ENCODE measurements around the gene BMP2K. TPM values are rescaled to one million over a fixed set of nuclear protein-coding genes. Genes with fewer than 3 reads are reported as not detected.

The BMP2K gene
- total RNA-seq: 10 to 100 TPM; 12.4 to 12.8 TPM

DNA sequence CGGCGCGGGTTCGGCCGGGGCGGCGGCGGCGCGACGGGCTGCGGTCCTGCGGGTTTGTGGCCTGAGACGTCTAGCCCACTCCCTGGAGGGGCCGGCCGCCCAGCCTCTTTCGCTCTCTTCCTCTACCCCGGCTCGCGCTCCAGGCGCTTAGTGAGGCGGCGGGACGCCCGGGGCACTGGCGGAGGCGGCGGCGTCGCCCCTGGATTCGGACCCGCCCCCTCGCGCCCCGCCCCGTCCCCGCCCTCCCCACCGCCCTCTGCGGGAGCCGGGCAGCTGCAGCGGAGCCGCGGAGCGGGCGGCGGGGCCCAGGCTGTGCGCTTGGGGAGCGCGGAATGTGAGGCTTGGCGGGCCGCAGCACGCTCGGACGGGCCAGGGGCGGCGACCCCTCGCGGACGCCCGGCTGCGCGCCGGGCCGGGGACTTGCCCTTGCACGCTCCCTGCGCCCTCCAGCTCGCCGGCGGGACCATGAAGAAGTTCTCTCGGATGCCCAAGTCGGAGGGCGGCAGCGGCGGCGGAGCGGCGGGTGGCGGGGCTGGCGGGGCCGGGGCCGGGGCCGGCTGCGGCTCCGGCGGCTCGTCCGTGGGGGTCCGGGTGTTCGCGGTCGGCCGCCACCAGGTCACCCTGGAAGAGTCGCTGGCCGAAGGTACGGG is at the start of gene BMP2K:
Gene BMP2K (plus strand): TSS at position 272 of the 650 bp plus-strand sequence. CDS start 194 bp downstream, at position 466.
- Mint-ChIP-seq H3K4me3 (peak within 1 kb of the TSS; percentile 91 to 94), H3K36me3 (ENCODE audit: insufficient read depth in 2 of 2) (peaks cover 0 to 4% of the 10 kb centered on the region in 2 donors), H3K9me3 (no peaks in the 10 kb centered on the region), H3K4me1 (ENCODE audit: low read depth) (peaks cover 30% of the 10 kb centered on the region), H3K27me3 (ENCODE audit: low read depth) (no peaks in the 10 kb centered on the region), H3K27ac (peak within 1 kb of the TSS; percentile 97)
- DNase-seq (peak; percentile 79 to 81), ATAC-seq (replicated peaks in 1 of 2) (peak; percentile 82 to 85)

DNA sequence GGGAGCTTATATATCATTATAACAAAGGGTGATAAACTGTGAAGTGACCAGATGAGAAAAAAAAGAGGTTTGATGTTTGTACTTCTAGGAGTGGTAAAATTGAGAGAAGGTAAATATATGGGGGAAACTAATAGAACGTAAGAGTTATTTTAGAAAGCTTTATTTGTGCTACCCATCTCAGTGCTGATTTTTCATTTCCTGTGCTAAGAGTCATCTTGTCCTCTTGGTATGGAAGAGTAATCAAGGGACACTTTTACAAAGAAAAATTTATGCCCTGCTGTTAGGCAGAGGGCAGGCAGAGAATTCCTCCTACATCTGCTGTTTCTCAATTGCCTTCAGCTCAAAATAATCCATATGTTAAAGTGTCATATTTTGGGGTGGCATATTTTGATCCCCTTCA is 49.6 kb upstream of the BMP2K start:
- H3K27me3 Mint-ChIP-seq (ENCODE audit: low read depth): no peaks in the 10 kb centered on the region
- H3K9me3 Mint-ChIP-seq: no peaks in the 10 kb centered on the region
- peaks cover 1% of the 10 kb centered on the region for H3K4me1 Mint-ChIP-seq (ENCODE audit: low read depth)
- H3K27ac Mint-ChIP-seq: no peak overlapping the region
- no peak for ATAC-seq (replicated peaks in 1 of 2)
- DNase-seq: no peak
- H3K4me3 Mint-ChIP-seq: no peak overlapping the region
- no peaks in the 10 kb centered on the region for H3K36me3 Mint-ChIP-seq (ENCODE audit: insufficient read depth in 2 of 2)

DNA sequence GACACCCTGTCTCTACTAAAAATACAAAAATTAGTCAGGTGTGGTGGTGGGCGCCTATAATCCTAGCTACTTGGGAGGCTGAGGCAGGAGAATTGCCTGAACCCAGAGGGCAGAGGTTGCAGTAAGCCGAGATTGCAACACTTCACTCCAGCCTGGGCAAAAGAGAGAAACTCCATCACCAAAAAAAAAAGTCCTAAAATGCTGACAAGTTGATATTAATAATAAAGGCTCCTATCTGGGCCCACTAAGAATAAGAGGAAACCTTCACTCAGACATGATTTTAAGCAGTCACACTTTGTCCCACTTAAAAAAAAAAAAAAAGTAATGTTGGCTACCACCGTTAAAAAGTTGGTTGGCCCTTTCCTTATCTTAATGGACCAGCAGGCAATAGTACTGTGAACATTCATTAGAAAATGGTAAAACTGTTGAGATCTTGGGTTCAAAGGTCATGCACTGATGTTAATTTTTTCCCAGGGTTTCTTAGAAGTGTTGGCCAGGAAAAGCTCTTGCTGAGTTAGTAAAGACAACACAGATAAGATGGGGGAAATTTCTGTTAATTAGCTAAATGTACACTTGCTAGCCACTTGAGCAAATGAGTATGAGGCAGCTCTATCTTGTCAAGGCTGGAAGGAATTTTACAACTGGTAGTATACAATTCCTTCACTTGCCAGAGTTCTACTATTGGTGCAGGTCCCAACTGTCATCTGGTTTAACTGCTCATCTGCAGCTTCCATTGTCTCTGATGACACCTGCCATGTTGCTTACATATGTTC is 43.6 kb upstream of the BMP2K start:
- Mint-ChIP-seq H3K27ac (no peak overlapping the region), H3K27me3 (ENCODE audit: low read depth) (no peaks in the 10 kb centered on the region), H3K36me3 (ENCODE audit: insufficient read depth in 2 of 2) (no peaks in the 10 kb centered on the region), H3K4me3 (no peak overlapping the region), H3K4me1 (ENCODE audit: low read depth) (no peaks in the 10 kb centered on the region), H3K9me3 (no peaks in the 10 kb centered on the region)
- DNase-seq (no peak), ATAC-seq (replicated peaks in 1 of 2) (no peak)

DNA sequence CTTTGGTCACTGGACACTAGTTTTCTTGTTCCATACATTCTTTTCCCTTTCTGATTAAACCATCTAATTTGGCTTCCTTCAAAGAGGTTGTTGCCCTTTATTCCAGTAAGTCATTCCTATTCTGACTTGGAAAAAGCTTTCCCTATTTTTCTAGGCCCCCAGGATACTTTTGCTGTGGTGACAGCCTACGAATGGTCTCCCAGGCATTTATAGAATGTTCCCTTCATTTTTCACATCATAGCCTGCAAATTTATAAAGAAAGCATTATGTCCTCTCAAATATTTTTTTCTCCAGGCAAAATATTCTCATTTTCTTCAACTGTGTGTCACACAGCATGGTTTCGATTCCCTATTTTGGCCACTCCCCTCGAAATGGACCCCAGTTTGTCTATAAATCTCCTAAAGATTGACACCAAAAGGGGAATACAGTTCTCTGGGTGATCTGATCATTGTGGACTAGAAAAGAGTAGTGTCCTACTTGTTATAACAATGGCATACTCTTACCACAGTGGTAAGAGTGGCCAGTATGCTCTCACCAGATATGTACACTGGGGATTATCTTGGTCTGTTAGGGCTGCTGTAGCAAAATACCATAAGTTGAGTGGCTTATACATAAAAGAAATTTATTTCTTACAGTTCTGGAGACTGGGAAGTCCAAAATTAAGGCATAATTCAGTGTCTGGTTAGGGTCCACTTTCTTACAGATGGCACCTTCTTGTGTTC is 41.5 kb upstream of the BMP2K start:
- ATAC-seq (replicated peaks in 1 of 2): no peak

DNA sequence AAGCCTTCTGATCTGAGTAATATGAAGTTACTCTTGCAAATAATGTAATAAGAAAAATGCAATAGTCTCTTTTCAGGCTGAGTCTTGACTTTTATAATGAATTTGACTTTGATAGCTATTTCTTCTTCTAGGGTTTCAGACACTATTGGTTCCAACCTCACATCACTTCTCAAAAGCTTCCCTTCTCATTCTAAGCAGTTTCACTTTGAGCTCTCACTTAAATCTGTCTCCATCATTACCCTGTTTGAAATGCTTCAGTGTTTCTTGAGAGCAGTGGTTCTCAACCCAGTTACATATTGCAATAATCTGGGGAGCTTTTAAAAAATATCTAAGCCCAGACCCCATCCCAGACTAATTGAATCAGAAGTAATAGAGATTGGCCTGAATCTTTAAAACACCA is 40.5 kb upstream of the BMP2K start:
- no peaks in the 10 kb centered on the region for H3K27me3 Mint-ChIP-seq (ENCODE audit: low read depth)
- ATAC-seq (replicated peaks in 1 of 2): peak in 1 of 2 donors; percentile 19
- DNase-seq: no peak
- no peaks in the 10 kb centered on the region for H3K9me3 Mint-ChIP-seq
- H3K4me3 Mint-ChIP-seq: no peak overlapping the region
- no peaks in the 10 kb centered on the region for H3K36me3 Mint-ChIP-seq (ENCODE audit: insufficient read depth in 2 of 2)
- no peak overlapping the region for H3K27ac Mint-ChIP-seq
- H3K4me1 Mint-ChIP-seq (ENCODE audit: low read depth): no peaks in the 10 kb centered on the region

More for the DNA sequence above, 41.5 kb upstream of the BMP2K start:
- Mint-ChIP-seq H3K27ac (no peak overlapping the region), H3K4me3 (no peak overlapping the region), H3K36me3 (ENCODE audit: insufficient read depth in 2 of 2) (no peaks in the 10 kb centered on the region), H3K9me3 (no peaks in the 10 kb centered on the region), H3K4me1 (ENCODE audit: low read depth) (no peaks in the 10 kb centered on the region), H3K27me3 (ENCODE audit: low read depth) (no peaks in the 10 kb centered on the region)
- no peak for DNase-seq

DNA sequence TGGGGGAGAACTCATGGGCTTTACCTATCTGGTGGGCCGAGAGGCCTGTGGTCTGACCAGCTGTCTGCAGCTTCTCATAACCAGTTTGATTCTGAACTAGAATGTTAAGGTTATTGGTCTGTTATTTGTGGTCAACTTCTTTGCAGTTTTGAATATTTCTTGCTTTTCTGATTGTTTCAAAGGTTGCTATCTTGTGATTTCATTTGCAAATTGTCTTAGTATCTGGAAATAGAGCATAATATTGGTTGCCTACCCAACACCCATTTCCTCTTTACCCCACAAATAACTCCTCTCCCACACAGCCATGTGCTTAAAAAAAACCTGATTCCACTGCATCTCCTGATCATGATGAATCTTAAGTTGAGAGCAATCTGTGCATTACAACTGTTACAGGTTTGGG is 39.1 kb upstream of the BMP2K start:
- ATAC-seq (replicated peaks in 1 of 2): no peak
- Mint-ChIP-seq H3K27ac (no peak overlapping the region), H3K36me3 (ENCODE audit: insufficient read depth in 2 of 2) (no peaks in the 10 kb centered on the region), H3K4me3 (no peak overlapping the region), H3K9me3 (no peaks in the 10 kb centered on the region), H3K27me3 (ENCODE audit: low read depth) (no peaks in the 10 kb centered on the region), H3K4me1 (ENCODE audit: low read depth) (no peaks in the 10 kb centered on the region)
- DNase-seq: no peak

DNA sequence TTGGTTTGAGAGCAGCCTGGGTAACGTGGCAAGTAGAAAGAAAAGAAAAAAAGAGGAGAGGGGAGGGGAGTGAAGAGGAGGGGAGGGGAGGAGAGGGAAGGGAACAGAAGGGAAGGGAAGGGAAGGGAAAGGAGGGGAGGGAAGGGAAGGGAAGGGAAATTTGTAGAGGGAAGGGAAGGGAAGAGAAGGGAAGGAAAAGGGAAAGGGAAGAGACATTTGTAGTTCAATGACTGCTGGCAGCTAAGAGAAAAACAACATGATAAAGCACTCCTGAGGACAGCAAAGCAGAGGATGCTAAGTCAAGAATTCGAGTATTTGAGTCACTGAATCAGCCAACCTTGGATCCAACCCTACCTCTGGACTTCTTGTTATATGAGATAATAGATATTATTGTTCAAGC is 38.2 kb upstream of the BMP2K start:
- no peak for DNase-seq
- Mint-ChIP-seq H3K27me3 (ENCODE audit: low read depth) (no peaks in the 10 kb centered on the region), H3K4me3 (no peak overlapping the region), H3K27ac (no peak overlapping the region), H3K36me3 (ENCODE audit: insufficient read depth in 2 of 2) (no peaks in the 10 kb centered on the region), H3K9me3 (no peaks in the 10 kb centered on the region), H3K4me1 (ENCODE audit: low read depth) (no peaks in the 10 kb centered on the region)
- no peak for ATAC-seq (replicated peaks in 1 of 2)

DNA sequence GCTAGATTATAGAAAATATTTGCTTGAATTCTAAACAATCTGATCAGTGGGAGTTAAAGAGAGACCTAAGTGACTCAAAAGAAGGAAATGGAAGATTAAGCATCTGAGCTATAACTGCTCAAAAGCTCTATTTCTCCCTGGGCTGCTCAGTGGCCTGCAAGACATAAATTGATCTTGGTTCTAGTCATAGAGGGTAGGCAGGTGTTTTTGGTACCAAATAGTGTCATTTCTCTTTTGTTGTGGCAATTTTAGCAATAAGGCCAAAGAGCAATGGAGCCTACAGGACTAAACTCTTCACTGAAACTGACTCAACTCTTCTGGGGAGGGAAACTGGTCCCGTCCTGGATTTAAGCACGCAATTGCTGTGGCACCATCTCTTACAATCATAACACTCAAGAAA is 33.9 kb upstream of the BMP2K start:
- Mint-ChIP-seq H3K27me3 (ENCODE audit: low read depth) (no peaks in the 10 kb centered on the region), H3K36me3 (ENCODE audit: insufficient read depth in 2 of 2) (no peaks in the 10 kb centered on the region), H3K9me3 (no peaks in the 10 kb centered on the region), H3K27ac (no peak overlapping the region), H3K4me1 (ENCODE audit: low read depth) (no peaks in the 10 kb centered on the region), H3K4me3 (no peak overlapping the region)
- ATAC-seq (replicated peaks in 1 of 2) (peak in 1 of 2 donors; percentile 42), DNase-seq (no peak)

DNA sequence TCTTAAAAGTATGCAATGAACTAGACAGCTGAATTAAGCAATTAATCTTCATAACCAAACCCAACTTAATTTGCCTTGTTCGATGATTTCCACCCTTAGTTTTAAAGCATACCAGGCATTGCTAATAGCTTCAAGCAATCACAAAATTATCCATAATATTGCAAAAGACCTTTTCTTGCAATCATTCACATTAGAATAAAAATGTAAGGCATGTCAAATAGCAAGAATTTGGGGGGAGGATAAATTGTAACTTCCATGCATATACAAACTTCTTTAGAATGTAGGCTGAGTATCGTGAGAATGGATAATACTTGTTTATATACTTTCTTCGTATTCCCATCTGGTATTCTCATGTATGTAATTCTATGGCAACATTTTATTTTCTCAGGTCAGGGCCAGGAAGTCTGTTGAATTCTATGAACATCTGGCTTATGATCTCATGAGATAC is 28.7 kb upstream of the BMP2K start:
- no peaks in the 10 kb centered on the region for H3K27me3 Mint-ChIP-seq (ENCODE audit: low read depth)
- no peak overlapping the region for H3K4me3 Mint-ChIP-seq

DNA sequence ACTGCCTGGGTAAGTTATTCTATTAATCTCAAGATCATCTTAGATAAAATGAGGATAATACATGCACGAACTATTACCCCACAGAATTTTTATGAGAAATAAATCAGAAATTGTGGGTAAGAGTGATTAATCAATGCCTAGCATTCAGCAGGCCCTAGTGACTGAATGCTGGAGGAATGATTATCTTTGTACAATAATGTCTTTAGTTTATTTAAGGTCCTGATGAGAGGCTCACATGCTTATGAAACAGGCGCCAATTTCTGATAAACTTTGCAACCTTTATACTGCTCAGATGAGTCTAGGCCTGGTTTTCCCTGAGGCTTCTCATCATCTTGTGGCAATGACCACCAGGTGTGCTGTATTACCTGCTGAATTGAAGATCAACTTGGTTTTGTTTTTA is 27.8 kb upstream of the BMP2K start:
- Mint-ChIP-seq H3K27ac (no peak overlapping the region), H3K4me1 (ENCODE audit: low read depth) (peaks cover 5% of the 10 kb centered on the region), H3K4me3 (no peak overlapping the region), H3K27me3 (ENCODE audit: low read depth) (no peaks in the 10 kb centered on the region), H3K36me3 (ENCODE audit: insufficient read depth in 2 of 2) (no peaks in the 10 kb centered on the region), H3K9me3 (no peaks in the 10 kb centered on the region)
- DNase-seq (no peak), ATAC-seq (replicated peaks in 1 of 2) (no peak)

More for the DNA sequence above, 28.7 kb upstream of the BMP2K start:
- no peak for DNase-seq
- H3K27ac Mint-ChIP-seq: no peak overlapping the region
- H3K4me1 Mint-ChIP-seq (ENCODE audit: low read depth): peaks cover 5% of the 10 kb centered on the region
- H3K9me3 Mint-ChIP-seq: no peaks in the 10 kb centered on the region
- no peak for ATAC-seq (replicated peaks in 1 of 2)
- no peaks in the 10 kb centered on the region for H3K36me3 Mint-ChIP-seq (ENCODE audit: insufficient read depth in 2 of 2)

DNA sequence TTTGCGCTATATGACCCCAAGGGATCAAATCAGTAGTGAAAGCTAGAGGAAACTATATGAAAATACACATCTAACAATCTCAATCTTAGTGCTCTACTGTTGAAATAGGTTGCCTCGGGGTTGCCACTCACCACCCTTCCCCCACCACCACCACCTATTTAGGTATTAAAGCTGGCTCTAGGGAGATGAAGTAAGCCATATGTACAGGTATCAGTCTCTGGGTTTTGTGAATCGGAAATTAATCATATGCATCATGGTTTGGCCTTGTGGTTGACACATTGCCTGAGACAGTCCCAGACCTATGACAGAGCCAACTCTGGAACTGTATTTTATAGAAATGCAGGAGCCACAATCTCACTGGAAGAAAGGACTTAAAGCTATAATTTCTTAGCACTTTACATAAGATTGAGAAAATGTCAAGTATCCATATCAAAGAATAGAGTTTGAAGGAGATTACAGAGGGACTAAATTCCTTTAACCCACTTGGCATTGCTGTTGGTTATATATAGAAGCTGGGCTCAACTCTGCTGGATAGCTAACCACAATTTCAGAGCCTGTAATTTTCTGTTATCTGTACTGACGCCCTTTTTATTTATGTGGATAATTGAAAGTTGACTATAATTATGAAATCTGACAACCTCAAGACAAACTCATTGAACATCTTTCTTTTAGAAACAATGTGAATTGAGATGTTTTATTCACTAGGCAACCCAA is 26.7 kb upstream of the BMP2K start:
- Mint-ChIP-seq H3K27me3 (ENCODE audit: low read depth) (no peaks in the 10 kb centered on the region), H3K27ac (no peak overlapping the region), H3K36me3 (ENCODE audit: insufficient read depth in 2 of 2) (no peaks in the 10 kb centered on the region), H3K4me1 (ENCODE audit: low read depth) (peaks cover 5% of the 10 kb centered on the region), H3K9me3 (no peaks in the 10 kb centered on the region), H3K4me3 (no peak overlapping the region)
- no peak for DNase-seq
- peak in 1 of 2 donors; percentile 32 for ATAC-seq (replicated peaks in 1 of 2)

DNA sequence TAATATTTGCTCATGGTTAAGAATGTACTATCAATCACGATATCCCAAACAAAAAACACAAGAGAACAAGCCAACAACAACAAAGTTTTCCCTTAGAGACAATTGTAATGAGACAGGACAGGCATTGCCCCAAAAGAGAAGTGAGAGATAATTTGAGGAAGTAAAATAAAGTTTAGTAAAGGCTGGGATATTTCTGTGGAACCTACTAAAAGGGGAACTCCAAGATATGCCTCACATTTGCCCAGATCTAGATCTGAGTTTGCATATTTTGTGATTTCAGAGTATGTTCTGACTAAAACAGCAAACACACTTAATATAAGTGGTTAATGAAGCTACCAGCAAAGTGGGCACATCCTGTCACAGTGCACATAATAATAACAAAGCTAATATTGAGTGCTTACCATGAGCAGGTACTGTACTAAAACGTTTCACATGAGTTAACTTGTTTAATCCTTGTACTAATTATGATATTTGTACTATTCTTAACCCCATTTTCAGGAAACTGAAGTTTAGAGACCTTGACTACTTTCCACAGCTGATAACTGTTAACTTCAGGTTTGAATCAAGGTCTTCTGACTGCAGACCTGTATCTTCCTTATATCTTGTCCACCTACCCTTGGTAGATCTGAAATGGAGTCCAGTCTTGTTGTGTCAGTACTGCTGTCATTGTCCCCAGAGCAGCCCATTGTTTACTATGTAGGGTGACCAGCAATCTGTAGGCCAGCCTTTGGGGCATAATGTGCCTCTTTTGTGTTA is 26.0 kb upstream of the BMP2K start:
- H3K27me3 Mint-ChIP-seq (ENCODE audit: low read depth): no peaks in the 10 kb centered on the region
- no peak for ATAC-seq (replicated peaks in 1 of 2)
- no peaks in the 10 kb centered on the region for H3K36me3 Mint-ChIP-seq (ENCODE audit: insufficient read depth in 2 of 2)
- DNase-seq: no peak
- peaks cover 5% of the 10 kb centered on the region for H3K4me1 Mint-ChIP-seq (ENCODE audit: low read depth)
- H3K9me3 Mint-ChIP-seq: no peaks in the 10 kb centered on the region
- H3K4me3 Mint-ChIP-seq: no peak overlapping the region
- H3K27ac Mint-ChIP-seq: no peak overlapping the region

Measured in activated T-cell treated with anti-CD3 and anti-CD28 coated beads, Interleukin-2, amount 50 U/mL, for 72 hours (primary cell).